DMS153 treated with DMSO at 0.1 percent for 48 hours (cell line): ENCODE data around the gene PTAFR.

Experiments
- DNase-seq: peaks from one replicate; lab custom pipeline; 2025; ENCODE audit not compliant: unreplicated experiment; lab: John Stamatoyannopoulos, UW

The PTAFR gene

DNA sequence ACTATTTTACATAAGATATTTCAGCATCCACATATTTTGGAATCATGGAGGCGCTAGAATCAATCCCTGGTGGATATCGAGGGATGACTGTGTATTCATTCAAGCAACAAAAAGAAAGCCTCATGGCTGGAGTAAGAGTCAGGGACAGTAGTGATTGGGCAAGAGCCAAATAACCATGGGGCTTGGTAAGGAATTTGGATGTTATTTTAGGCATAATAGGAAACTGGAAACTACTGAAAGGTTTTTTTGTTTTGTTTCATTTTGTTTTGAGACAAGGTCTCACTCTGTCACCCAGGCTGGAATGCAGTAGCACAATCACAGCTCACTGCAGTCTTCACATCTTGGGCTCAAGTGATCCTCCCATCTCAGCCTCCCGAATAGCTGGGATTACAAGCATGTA lies 54.3 kb downstream of the PTAFR start:
- no peak for DNase-seq

DNA sequence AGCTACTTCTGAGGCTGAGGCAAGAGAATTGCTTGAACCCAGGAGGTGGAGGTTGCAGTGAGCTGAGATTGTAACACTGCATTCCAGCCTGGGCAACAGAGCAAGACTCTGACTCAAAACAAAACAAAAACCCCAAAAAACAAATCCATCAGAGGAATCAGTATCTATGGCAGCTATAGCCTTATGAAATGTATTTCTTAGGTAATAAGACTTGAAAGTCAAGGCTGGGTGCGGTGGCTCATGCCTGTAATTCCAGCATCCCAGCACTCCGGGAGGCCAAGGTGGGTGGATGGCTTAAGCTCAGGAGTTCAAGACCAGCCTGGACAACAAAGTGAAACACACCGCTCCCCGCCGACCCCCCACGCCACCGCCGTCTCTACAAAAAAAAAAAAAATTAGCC lies 56.9 kb downstream of the PTAFR start:
- DNase-seq = no peak

GRCh38 chr1:28118640-28119307 lies 57.7 kb downstream of the PTAFR start:
- DNase-seq = no peak

GRCh38 chr1:28115267-28115666 lies 61.2 kb downstream of the PTAFR start:
- DNase-seq = no peak

- DNase-seq = no peak
These were observed 61.6 kb downstream of the PTAFR start for GRCh38 chr1:28114844-28115243.

DNA sequence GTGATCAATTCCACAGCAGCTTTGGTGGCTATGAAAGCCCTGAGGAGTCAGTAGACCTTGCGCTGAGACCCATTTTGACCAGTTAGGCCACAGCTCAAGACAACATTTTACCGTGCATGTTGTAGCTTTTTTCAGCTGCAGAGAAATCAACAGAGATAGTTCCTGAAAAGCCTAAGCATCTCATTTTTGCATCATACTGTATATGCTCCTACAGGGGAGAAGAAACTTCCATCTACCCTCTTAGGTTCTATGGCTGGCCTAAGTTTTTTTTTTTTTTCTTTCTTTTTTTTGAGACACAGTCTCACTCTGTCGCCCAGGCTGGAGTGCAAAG lies 63.3 kb downstream of the PTAFR start:
- DNase-seq = no peak

- DNase-seq = no peak
These were observed 63.9 kb downstream of the PTAFR start for GRCh38 chr1:28112388-28113241.

DNA sequence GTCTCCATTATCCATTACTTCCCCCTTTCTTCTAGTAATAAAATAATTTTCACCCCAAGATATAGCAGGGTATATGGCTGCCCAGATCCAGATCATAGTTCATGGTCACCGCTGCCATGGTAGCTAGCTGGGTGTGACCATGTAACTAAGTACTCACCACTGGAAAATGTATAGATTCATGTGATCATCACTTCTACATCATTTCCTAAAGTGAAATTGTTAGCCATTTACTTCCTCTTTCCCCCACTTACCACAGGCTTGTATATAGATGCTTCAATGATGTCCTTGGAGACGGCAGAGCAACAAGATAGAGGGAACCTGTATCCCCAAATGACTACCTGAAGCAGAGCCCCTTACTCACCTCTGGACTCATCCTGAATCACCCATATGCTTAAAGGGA lies 65.3 kb downstream of the PTAFR start:
- DNase-seq = no peak

DNA sequence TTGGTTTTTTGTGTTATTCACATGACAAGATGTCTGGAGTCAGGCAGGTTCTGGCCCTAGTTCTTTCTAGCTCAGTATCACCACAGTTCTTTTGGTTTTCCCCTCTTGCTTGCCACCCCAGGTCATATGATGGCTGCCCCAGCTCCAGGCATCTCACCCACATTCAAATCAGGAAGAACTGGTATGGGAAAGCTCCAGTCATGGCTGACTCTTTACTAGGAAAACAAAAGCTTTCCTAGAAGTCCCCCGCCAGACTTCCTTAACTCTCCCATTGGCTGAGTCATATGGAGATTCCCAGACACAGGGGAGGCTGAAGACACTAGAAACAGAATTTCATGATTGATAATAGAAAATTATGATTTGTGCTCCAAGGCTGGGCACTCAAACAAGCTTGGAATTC lies 65.9 kb downstream of the PTAFR start:
- no peak for DNase-seq

DNA sequence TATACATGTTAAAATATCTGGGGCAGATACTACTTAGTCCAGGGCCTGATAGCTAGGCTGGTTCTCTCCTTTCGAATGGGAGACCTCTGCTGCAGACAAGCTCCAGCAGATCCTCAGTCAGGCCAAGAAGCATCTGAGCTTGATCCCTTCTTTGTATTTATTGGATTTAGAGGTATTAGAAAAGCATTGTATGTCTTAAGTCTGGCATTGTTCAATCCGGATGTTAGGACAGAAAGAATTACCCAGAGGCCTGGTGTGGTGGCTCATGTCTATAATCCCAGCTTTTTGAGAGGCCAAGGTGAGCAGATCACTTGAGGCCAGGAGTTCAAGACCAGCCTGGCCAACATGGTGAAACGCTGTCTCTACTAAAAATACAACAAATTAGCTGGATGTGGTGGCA lies 66.9 kb downstream of the PTAFR start:
- DNase-seq = no peak

GRCh38 chr1:28108001-28108400 lies 68.5 kb downstream of the PTAFR start:
- DNase-seq = no peak

- DNase-seq = peak; percentile 91
These were observed 71.5 kb downstream of the PTAFR start for GRCh38 chr1:28104866-28105467.

GRCh38 chr1:28102189-28102588 lies 74.3 kb downstream of the PTAFR start:
- no peak for DNase-seq

DNA sequence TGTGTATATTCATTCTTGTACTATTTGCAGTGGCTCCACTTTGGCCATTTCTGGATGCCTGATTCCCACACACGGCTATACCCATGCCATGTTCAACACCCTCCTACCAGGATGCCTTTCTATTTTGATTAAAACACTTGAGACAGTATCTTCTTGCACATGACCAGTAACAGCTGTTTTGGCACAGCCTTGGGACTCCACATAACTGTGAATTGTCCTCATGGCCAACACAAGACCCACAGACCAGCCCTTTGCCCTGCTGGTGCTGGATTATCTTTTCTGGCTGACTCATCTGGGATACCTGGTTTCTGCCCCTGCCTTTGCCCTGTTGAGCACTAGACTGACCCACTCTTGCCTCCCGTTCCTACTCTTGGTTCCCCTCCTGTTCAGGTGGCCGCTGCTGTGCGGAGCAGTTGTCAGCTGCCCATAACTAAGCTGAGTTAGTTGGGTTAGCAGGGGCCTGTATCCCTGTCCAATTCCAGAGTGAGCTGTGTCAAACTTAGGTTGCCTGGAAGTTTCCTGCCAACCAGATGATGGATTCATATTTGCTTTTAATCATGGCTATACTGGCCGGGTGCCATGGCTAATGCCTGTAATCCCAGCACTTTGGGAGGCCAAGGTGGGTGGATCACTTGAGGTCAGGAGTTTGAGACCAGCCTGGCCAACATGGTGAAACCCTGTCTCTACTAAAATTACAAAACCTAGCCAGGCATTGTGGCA lies 77.3 kb downstream of the PTAFR start:
- no peak for DNase-seq
